GM12878 (cell line): ENCODE measurements around the gene ZNF668.

ENCODE experiments used
- GABPA ChIP-seq: IDR thresholded peaks from 2 replicates; pipeline ENCODE4 v1.6.1; 2014; ENCODE audit warnings: antibody characterized with exemption, low read depth, mild to moderate bottlenecking, inconsistent platforms
- RAD21 ChIP-seq: IDR thresholded peaks from 2 replicates; pipeline ENCODE4 v1.6.1; 2011; ENCODE audit warnings: mild to moderate bottlenecking, low read depth, low read length, moderate library complexity; ENCODE audit not compliant: insufficient read depth

- no peak for TF ChIP-seq GABPA
- no peak for TF ChIP-seq RAD21
These were observed 9.0 kb upstream of the ZNF668 start for GRCh38 chr16:31083081-31083480.
